WTC11 (cell line): ENCODE results near the gene RFTN2. TPM values are rescaled to one million over a fixed set of nuclear protein-coding genes. Genes with fewer than 3 reads are reported as not detected.
A peak's percentile ranks its signal among the peaks of the same experiment; 100 is the strongest.

Experiments
- ATAC-seq: fragments of 200-7000 bp; cut with Tn5 transposase; 2 replicates; pipeline ENCODE4 v1.10.0; 2021; ENCODE audit warnings: mild to moderate bottlenecking, moderate library complexity
- CTCF ChIA-PET: fragments of 300-600 bp; sonication (Branson Sonifier 250); formaldehyde crosslinking; loops from one replicate; lab custom pipeline; 2021; ENCODE audit warnings: antibody characterized with exemption; lab: Charles Lee
- POLR2A ChIA-PET: fragments of 350-600 bp; sonication (Branson Sonifier 250); formaldehyde crosslinking; loops from one replicate; lab custom pipeline; 2021; ENCODE audit warnings: antibody characterized with exemption; lab: Charles Lee
- DNase-seq: peaks from one replicate; pipeline ENCODE4 v3.0.0; 2021; ENCODE audit warnings: low spot score
- H3K27ac Mint-ChIP-seq: 2 replicates; pipeline ENCODE4 v1.8.0; 2021; ENCODE audit warnings: mixed read lengths
- H3K27me3 Mint-ChIP-seq: 2 replicates; pipeline ENCODE4 v1.8.0; 2021; ENCODE audit warnings: low read depth, mild to moderate bottlenecking, moderate library complexity, mixed read lengths
- H3K36me3 Mint-ChIP-seq: 2 replicates; pipeline ENCODE4 v1.8.0; 2021; ENCODE audit warnings: mixed read lengths
- H3K4me1 Mint-ChIP-seq: 2 replicates; pipeline ENCODE4 v1.8.0; 2022; ENCODE audit warnings: mixed read lengths
- H3K4me3 Mint-ChIP-seq: 2 replicates; pipeline ENCODE4 v1.8.0; 2021; ENCODE audit warnings: mild to moderate bottlenecking, moderate library complexity, mixed read lengths
- H3K9me3 Mint-ChIP-seq: 2 replicates; pipeline ENCODE4 v1.8.0; 2021; ENCODE audit warnings: mixed read lengths
- CBFB ChIP-seq: sonication (generic); formaldehyde crosslinking; IDR thresholded peaks from 2 replicates; pipeline ENCODE4 v1.8.1; 2022; ENCODE audit warnings: mild to moderate bottlenecking, low read depth, missing genetic modification reagents
- EMX1 ChIP-seq: fragments of 250-450 bp; sonication (Bioruptor Pico); IDR thresholded peaks from 2 replicates; pipeline ENCODE4 v1.8.0; 2021; ENCODE audit warnings: mild to moderate bottlenecking
- FOXJ3 ChIP-seq: sonication (generic); formaldehyde crosslinking; IDR thresholded peaks from 2 replicates; pipeline ENCODE4 v1.9.0; 2021; ENCODE audit warnings: missing genetic modification reagents, mild to moderate bottlenecking, borderline replicate concordance
- GRHL2 ChIP-seq: fragments of 250-450 bp; sonication (Bioruptor Pico); IDR thresholded peaks from 2 replicates; pipeline ENCODE4 v1.8.0; 2022; ENCODE audit warnings: mild to moderate bottlenecking, moderate library complexity; ENCODE audit not compliant: insufficient replicate concordance, severe bottlenecking
- HMGA2 ChIP-seq: fragments of 250-450 bp; sonication (Bioruptor Pico); IDR thresholded peaks from 2 replicates; pipeline ENCODE4 v1.4.0; 2021; ENCODE audit warnings: mild to moderate bottlenecking, moderate library complexity
- MXD4 ChIP-seq: fragments of 250-450 bp; sonication (Bioruptor Pico); IDR thresholded peaks from 2 replicates; pipeline ENCODE4 v1.8.0; 2021; ENCODE audit warnings: mild to moderate bottlenecking, moderate library complexity, borderline replicate concordance
- MYBL2 ChIP-seq: sonication (generic); formaldehyde crosslinking; IDR thresholded peaks from 2 replicates; pipeline ENCODE4 v1.8.1; 2023; ENCODE audit warnings: mild to moderate bottlenecking, moderate library complexity, missing genetic modification reagents
- NR3C1 ChIP-seq: sonication (generic); formaldehyde crosslinking; conservative IDR thresholded peaks from 2 replicates; pipeline ENCODE4 v1.8.1; 2023; ENCODE audit warnings: low read depth, mild to moderate bottlenecking, missing genetic modification reagents
- RORB ChIP-seq: fragments of 250-450 bp; sonication (Bioruptor Pico); IDR thresholded peaks from 2 replicates; pipeline ENCODE4 v1.9.0; 2021; ENCODE audit warnings: mild to moderate bottlenecking
- TEAD1 ChIP-seq: sonication (generic); formaldehyde crosslinking; IDR thresholded peaks from 2 replicates; pipeline ENCODE4 v1.8.0; 2022; ENCODE audit warnings: mild to moderate bottlenecking, missing genetic modification reagents
- ZBTB21 ChIP-seq: sonication (generic); formaldehyde crosslinking; IDR thresholded peaks from 2 replicates; pipeline ENCODE4 v1.8.1; 2023; ENCODE audit warnings: mild to moderate bottlenecking, missing genetic modification reagents, borderline replicate concordance
- ZNF232 ChIP-seq: sonication (generic); formaldehyde crosslinking; IDR thresholded peaks from 2 replicates; pipeline ENCODE4 v1.8.0; 2022; ENCODE audit warnings: mild to moderate bottlenecking, missing genetic modification reagents
- ZNF416 ChIP-seq: fragments of 250-450 bp; sonication (Bioruptor Pico); IDR thresholded peaks from 2 replicates; pipeline ENCODE4 v1.9.0; 2021; ENCODE audit warnings: mild to moderate bottlenecking, inconsistent platforms
- total RNA-seq: library from RNA; stranded (reverse); gene quantifications from 3 replicates; pipeline ENCODE4 v1.2.3, GENCODE V29; 2021
- TF ChIP-seq, protein P1 (sequence below): fragments of 250-450 bp; sonication (Bioruptor Pico); IDR thresholded peaks from 2 replicates; pipeline ENCODE4 v1.9.0; 2021; ENCODE audit warnings: mild to moderate bottlenecking
- TF ChIP-seq, protein P2 (sequence below): sonication (generic); formaldehyde crosslinking; IDR thresholded peaks from 2 replicates; pipeline ENCODE4 v1.8.1; 2022; ENCODE audit warnings: low read depth, mild to moderate bottlenecking, moderate library complexity, missing genetic modification reagents, borderline replicate concordance
- TF ChIP-seq, protein P3 (sequence below): sonication (generic); formaldehyde crosslinking; IDR thresholded peaks from 2 replicates; pipeline ENCODE4 v1.8.0; 2023; ENCODE audit warnings: missing genetic modification reagents
- TF ChIP-seq, protein P4 (sequence below): sonication (generic); formaldehyde crosslinking; IDR thresholded peaks from 2 replicates; pipeline ENCODE4 v1.8.1; 2023; ENCODE audit warnings: mild to moderate bottlenecking, missing genetic modification reagents
- TF ChIP-seq, protein P5 (sequence below): fragments of 250-450 bp; sonication (Bioruptor Pico); IDR thresholded peaks from 2 replicates; pipeline ENCODE4 v2.1.2; 2022; ENCODE audit warnings: mild to moderate bottlenecking, moderate library complexity

The RFTN2 gene
- total RNA-seq, 1 experiment from 2014 or later, result 1.9 TPM

DNA sequence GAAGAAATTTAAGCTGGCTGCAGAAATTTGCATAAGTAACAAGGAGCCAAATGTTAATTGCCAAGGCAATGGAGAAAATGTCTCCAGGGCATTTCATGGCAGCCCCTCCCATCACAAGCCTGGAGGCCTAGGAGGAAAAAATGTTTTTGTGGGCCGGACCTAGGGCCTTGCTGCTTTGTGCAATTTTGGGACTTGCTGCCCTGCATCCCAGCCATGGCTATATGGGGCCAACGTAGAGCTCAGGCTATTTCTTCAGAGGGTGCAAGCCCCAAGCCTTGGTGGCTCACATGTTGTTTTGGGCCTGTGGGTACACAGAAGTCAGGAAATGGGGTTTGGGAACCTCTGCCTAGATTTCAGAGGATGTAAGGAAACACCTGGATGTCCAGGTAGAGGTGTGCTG, 101.8 kb downstream of the RFTN2 start:
- Mint-ChIP-seq H3K4me1 (peaks cover 7% of the 10 kb centered on the region), H3K36me3 (peaks cover 43% of the 10 kb centered on the region), H3K9me3 (peaks cover 36% of the 10 kb centered on the region)
- ATAC-seq, result no peak
- CTCF ChIA-PET, result no interaction called here
- no peak for DNase-seq
- no peak for TF ChIP-seq GRHL2 (CRISPR knock-in tag)
- TF ChIP-seq, protein P1, sequence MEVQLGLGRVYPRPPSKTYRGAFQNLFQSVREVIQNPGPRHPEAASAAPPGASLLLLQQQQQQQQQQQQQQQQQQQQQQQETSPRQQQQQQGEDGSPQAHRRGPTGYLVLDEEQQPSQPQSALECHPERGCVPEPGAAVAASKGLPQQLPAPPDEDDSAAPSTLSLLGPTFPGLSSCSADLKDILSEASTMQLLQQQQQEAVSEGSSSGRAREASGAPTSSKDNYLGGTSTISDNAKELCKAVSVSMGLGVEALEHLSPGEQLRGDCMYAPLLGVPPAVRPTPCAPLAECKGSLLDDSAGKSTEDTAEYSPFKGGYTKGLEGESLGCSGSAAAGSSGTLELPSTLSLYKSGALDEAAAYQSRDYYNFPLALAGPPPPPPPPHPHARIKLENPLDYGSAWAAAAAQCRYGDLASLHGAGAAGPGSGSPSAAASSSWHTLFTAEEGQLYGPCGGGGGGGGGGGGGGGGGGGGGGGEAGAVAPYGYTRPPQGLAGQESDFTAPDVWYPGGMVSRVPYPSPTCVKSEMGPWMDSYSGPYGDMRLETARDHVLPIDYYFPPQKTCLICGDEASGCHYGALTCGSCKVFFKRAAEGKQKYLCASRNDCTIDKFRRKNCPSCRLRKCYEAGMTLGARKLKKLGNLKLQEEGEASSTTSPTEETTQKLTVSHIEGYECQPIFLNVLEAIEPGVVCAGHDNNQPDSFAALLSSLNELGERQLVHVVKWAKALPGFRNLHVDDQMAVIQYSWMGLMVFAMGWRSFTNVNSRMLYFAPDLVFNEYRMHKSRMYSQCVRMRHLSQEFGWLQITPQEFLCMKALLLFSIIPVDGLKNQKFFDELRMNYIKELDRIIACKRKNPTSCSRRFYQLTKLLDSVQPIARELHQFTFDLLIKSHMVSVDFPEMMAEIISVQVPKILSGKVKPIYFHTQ (CRISPR knock-in tag), result 0 out of 2 replicates have a peak, but pooled peaks have one; percentile 30
- TF ChIP-seq, all 79 proteins: peak for 1
- POLR2A ChIA-PET, result no interaction called here
- H3K27me3 Mint-ChIP-seq, result peaks cover 7% of the 10 kb centered on the region
- H3K4me3 Mint-ChIP-seq, result no peak overlapping the region
- H3K27ac Mint-ChIP-seq, result no peak overlapping the region

DNA sequence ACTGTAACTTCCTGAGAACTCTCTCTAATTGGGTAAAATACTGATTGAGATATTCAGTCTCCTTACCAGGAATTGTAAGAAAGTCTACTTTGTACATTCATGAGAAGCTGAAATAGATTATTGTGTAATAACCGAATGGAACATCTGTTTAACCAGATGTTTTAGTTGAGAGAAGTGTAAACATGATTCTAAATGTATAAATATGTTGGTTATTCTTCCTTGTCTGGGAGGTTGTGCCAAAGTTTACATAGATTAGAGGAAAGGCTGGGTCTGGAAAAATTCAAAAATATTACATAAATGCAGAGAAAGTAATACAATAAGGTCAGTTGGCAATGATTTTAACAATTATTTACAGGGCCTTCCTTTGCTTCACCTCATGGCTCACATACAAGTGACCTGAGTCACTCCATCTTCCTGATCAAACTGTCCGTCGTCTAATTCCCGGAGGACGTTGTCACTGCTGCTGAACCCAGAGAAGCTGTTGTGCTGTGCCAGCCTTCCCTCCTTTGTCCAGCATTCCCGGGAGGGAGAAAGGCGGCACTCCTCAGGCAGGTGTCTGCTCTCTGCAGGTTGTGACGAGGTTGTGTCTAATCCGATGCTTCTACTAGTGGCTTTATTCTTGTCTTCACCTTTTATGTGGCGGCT, 103.6 kb downstream of the RFTN2 start:
- H3K27me3 Mint-ChIP-seq, result peaks cover 7% of the 10 kb centered on the region
- ATAC-seq (no peak), DNase-seq (no peak)
- CTCF ChIA-PET, result no interaction called here
- no peak overlapping the region for H3K4me3 Mint-ChIP-seq
- H3K36me3 Mint-ChIP-seq, result peaks cover 49% of the 10 kb centered on the region
- peaks cover 36% of the 10 kb centered on the region for H3K9me3 Mint-ChIP-seq
- TF ChIP-seq, protein P2, sequence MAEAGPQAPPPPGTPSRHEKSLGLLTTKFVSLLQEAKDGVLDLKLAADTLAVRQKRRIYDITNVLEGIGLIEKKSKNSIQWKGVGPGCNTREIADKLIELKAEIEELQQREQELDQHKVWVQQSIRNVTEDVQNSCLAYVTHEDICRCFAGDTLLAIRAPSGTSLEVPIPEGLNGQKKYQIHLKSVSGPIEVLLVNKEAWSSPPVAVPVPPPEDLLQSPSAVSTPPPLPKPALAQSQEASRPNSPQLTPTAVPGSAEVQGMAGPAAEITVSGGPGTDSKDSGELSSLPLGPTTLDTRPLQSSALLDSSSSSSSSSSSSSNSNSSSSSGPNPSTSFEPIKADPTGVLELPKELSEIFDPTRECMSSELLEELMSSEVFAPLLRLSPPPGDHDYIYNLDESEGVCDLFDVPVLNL, result no peak
- TF ChIP-seq NR3C1 (CRISPR knock-in tag) (no peak), ZNF232 (CRISPR knock-in tag) (no peak), TEAD1 (CRISPR knock-in tag) (no peak), HMGA2 (no peak), ZNF416 (CRISPR knock-in tag) (no peak), ZBTB21 (no peak), CBFB (CRISPR knock-in tag) (no peak), EMX1 (CRISPR knock-in tag) (no peak), FOXJ3 (CRISPR knock-in tag) (no peak), RORB (CRISPR knock-in tag) (no peak), MXD4 (CRISPR knock-in tag) (no peak), MYBL2 (CRISPR knock-in tag) (no peak)
- TF ChIP-seq, protein P3, sequence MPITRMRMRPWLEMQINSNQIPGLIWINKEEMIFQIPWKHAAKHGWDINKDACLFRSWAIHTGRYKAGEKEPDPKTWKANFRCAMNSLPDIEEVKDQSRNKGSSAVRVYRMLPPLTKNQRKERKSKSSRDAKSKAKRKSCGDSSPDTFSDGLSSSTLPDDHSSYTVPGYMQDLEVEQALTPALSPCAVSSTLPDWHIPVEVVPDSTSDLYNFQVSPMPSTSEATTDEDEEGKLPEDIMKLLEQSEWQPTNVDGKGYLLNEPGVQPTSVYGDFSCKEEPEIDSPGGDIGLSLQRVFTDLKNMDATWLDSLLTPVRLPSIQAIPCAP (CRISPR knock-in tag), result no peak
- TF ChIP-seq, protein P4, sequence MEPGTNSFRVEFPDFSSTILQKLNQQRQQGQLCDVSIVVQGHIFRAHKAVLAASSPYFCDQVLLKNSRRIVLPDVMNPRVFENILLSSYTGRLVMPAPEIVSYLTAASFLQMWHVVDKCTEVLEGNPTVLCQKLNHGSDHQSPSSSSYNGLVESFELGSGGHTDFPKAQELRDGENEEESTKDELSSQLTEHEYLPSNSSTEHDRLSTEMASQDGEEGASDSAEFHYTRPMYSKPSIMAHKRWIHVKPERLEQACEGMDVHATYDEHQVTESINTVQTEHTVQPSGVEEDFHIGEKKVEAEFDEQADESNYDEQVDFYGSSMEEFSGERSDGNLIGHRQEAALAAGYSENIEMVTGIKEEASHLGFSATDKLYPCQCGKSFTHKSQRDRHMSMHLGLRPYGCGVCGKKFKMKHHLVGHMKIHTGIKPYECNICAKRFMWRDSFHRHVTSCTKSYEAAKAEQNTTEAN (CRISPR knock-in tag), result no peak
- TF ChIP-seq, protein P5, sequence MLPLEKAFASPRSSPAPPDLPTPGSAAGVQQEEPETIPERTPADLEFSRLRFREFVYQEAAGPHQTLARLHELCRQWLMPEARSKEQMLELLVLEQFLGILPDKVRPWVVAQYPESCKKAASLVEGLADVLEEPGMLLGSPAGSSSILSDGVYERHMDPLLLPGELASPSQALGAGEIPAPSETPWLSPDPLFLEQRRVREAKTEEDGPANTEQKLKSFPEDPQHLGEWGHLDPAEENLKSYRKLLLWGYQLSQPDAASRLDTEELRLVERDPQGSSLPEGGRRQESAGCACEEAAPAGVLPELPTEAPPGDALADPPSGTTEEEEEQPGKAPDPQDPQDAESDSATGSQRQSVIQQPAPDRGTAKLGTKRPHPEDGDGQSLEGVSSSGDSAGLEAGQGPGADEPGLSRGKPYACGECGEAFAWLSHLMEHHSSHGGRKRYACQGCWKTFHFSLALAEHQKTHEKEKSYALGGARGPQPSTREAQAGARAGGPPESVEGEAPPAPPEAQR (CRISPR knock-in tag), result no peak
- peak overlapping the region; percentile 58; the same call in 1 of the 2 replicates for H3K27ac Mint-ChIP-seq
- H3K4me1 Mint-ChIP-seq, result peaks cover 7% of the 10 kb centered on the region
- POLR2A ChIA-PET, result interaction anchor here (0.5 kb wide), 1 partner anchor 16 kb away, joined by 4 read pairs; no protein-coding TSS in a partner anchor
